HepG2 (cell line): ENCODE data around the gene SHMT1. TPM values are rescaled to one million over a fixed set of nuclear protein-coding genes. Genes with fewer than 3 reads are reported as not detected.

Source experiments
- ATAC-seq: fragments of 200-7000 bp; cut with Tn5 transposase; 3 replicates; pipeline ENCODE4 v1.9.1; 2020; ENCODE audit warnings: mild to moderate bottlenecking, moderate library complexity
- BruUV-seq: library from RNA; stranded (reverse); fragments of 400-500 nt; replicated peaks from 2 replicates; lab custom pipeline; 2021; lab: Mats Ljungman, UMichigan
- CTCF ChIA-PET: fragments of 300-600 bp; formaldehyde crosslinking; extraction: SDS; loops from one replicate; lab custom pipeline; 2021; ENCODE audit warnings: low total read pairs, inconsistent platforms, low intra/inter-chr PET ratio; lab: Yijun Ruan, JAX
- POLR2A ChIA-PET: fragments of 350-600 bp; sonication (Branson Sonifier 250); formaldehyde crosslinking; loops from one replicate; lab custom pipeline; 2020; ENCODE audit warnings: antibody characterized with exemption, inconsistent platforms; lab: Yijun Ruan, JAX
- DNase-seq: peaks from one replicate; pipeline ENCODE4 v3.0.0-alpha.2; 2015; ENCODE audit warnings: low spot score
- FAIRE-seq: peaks from 3 replicates; lab custom pipeline; 2011; peaks lifted over from hg19 to GRCh38; lab: Jason Lieb, UNC
- H2AFZ ChIP-seq: one replicate; pipeline ENCODE4 v1.6.1; 2011; ENCODE audit warnings: low read length, inconsistent platforms
- H3K27ac ChIP-seq: fragments of 300-600 bp; 3 replicates; pipeline ENCODE4 v1.8.0; 2011; ENCODE audit warnings: mixed run types, mild to moderate bottlenecking, mixed read lengths, low read length, inconsistent platforms; ENCODE audit not compliant: insufficient read depth; ENCODE audit errors: extremely low read length
- H3K27me3 ChIP-seq, 2 experiments: fragments of 200-600 bp in 1 of 2; 2 replicates in 1 of 2; 3 replicates in 1 of 2; pipeline versions ENCODE4 v1.6.0 to v1.8.0; 2011; ENCODE audit warnings: low read length in 2 of 2, mild to moderate bottlenecking in 2 of 2, moderate library complexity in 2 of 2, inconsistent platforms in 1 of 2; ENCODE audit not compliant: insufficient read depth in 2 of 2, control insufficient read depth in 1 of 2
- H3K36me3 ChIP-seq, 2 experiments: fragments of 200-600 bp in 1 of 2; replicated peaks in 1 of 2; 2 replicates in 1 of 2; 3 replicates in 1 of 2; pipeline versions ENCODE4 v1.5.1 to v1.8.0; 2011; ENCODE audit warnings: low read length in 2 of 2, inconsistent platforms in 1 of 2; ENCODE audit not compliant: insufficient read depth in 2 of 2, control insufficient read depth in 1 of 2
- H3K4me1 ChIP-seq: 2 replicates; pipeline ENCODE4 v1.5.1; 2012; ENCODE audit warnings: low read length, inconsistent platforms; ENCODE audit not compliant: insufficient read depth
- H3K4me2 ChIP-seq: 2 replicates; pipeline ENCODE4 v1.6.0; 2011; ENCODE audit warnings: low read depth, low read length, inconsistent platforms
- H3K4me3 ChIP-seq, 3 experiments: fragments of 200-600 bp in 1 of 3; sonication (generic), shearing (Covaris generic) in 1 of 3; replicated peaks in 1 of 3; 2 replicates each; pipeline ENCODE4 v1.5.1; 2011 to 2016; ENCODE audit warnings: low read length in 3 of 3, inconsistent platforms in 2 of 3, low read depth in 2 of 3, mild to moderate bottlenecking in 2 of 3, control low read depth in 1 of 3, mixed read lengths in 1 of 3; ENCODE audit not compliant: insufficient read depth in 1 of 3
- H3K79me2 ChIP-seq: one replicate; pipeline ENCODE4 v1.6.1; 2011; ENCODE audit warnings: low read length, inconsistent platforms; ENCODE audit not compliant: insufficient read depth
- H3K9ac ChIP-seq: 2 replicates; pipeline ENCODE4 v1.6.0; 2011; ENCODE audit warnings: mild to moderate bottlenecking, low read depth, low read length, inconsistent platforms; ENCODE audit not compliant: insufficient read depth
- H3K9me3 ChIP-seq: 2 replicates; pipeline ENCODE4 v1.5.1; 2012; ENCODE audit warnings: mild to moderate bottlenecking, low read length
- H4K20me1 ChIP-seq: 2 replicates; pipeline ENCODE4 v1.6.0; 2011; ENCODE audit warnings: inconsistent platforms, mild to moderate bottlenecking, low read length, moderate library complexity; ENCODE audit not compliant: insufficient read depth
- FOXJ3 ChIP-seq: sonication (generic); formaldehyde crosslinking; IDR thresholded peaks from 2 replicates; pipeline ENCODE4 v1.4.0; 2020; ENCODE audit warnings: missing genetic modification reagents, mild to moderate bottlenecking, borderline replicate concordance
- GATA4 ChIP-seq: sonication (generic); IDR thresholded peaks from 2 replicates; pipeline ENCODE4 v1.6.1; 2016; ENCODE audit warnings: antibody characterized with exemption, low read depth, borderline replicate concordance
- GFI1 ChIP-seq: sonication (generic); formaldehyde crosslinking; IDR thresholded peaks from 2 replicates; pipeline ENCODE4 v1.5.0; 2020; ENCODE audit warnings: missing genetic modification reagents, mild to moderate bottlenecking, borderline replicate concordance
- HDAC2 ChIP-seq: sonication (generic); formaldehyde crosslinking; IDR thresholded peaks from 2 replicates; pipeline ENCODE4 v1.4.0; 2020; ENCODE audit warnings: missing genetic modification reagents
- KDM5A ChIP-seq: fragments of 200-600 bp; sonication (generic); IDR thresholded peaks from 2 replicates; pipeline ENCODE4 v1.7.0; 2018; ENCODE audit warnings: antibody characterized with exemption, mild to moderate bottlenecking, low read length, borderline replicate concordance
- MBNL3 ChIP-seq: fragments of 250-450 bp; sonication (Bioruptor Pico); conservative IDR thresholded peaks from 2 replicates; pipeline ENCODE4 v1.8.0; 2022; ENCODE audit warnings: mild to moderate bottlenecking, inconsistent platforms
- NCOA5 ChIP-seq: sonication (generic); formaldehyde crosslinking; IDR thresholded peaks from 2 replicates; pipeline ENCODE4 v1.4.0; 2020; ENCODE audit warnings: missing genetic modification reagents
- ZNF142 ChIP-seq: sonication (generic); formaldehyde crosslinking; IDR thresholded peaks from 2 replicates; pipeline ENCODE4 v1.4.0; 2020; ENCODE audit warnings: missing genetic modification reagents
- ZSCAN12 ChIP-seq: sonication (generic); formaldehyde crosslinking; IDR thresholded peaks from 2 replicates; pipeline ENCODE4 v1.9.0; 2021; ENCODE audit warnings: mild to moderate bottlenecking, missing genetic modification reagents
- whole genome bisulfite sequencing: methylation state at CpG from one replicate; pipeline ENCODE4 v1.1.6; 2017; ENCODE audit warnings: low lambda C conversion rate; 5-methylcytosine and 5-hydroxymethylcytosine counted together
- in situ Hi-C: cut with HindIII; loops from 2 replicates; pipeline ENCODE4 v1.10.0; 2017; ENCODE audit warnings: low pct_unique_long_range_greater_than_20kb; ENCODE audit not compliant: extremely low pct_ligation_motif_present
- intact Hi-C: fragments of 100-400 bp; cut with micrococcal nuclease; formaldehyde crosslinking; loops from one replicate; pipeline ENCODE4 v1.10.0; 2022; ENCODE audit not compliant: unreplicated experiment
- polyA plus RNA-seq, 8 experiments: library from polyadenylated mRNA; depleted of rRNA in 3 of 8; stranded (reverse) in 7 of 8; unstranded in 1 of 8; fragments of >200 nt; fragmentation: Illumina TruSeq in 4 of 8; extraction: Trizol in 4 of 8; gene quantifications; 2 replicates each; pipeline versions ENCODE4 v1.2.1 to v1.2.3, GENCODE V29; 2011 to 2016; ENCODE audit warnings: low read depth in 4 of 8, missing spikeins in 1 of 8, mixed read lengths in 1 of 8; ENCODE audit not compliant: insufficient read depth in 1 of 8
- total RNA-seq, 5 experiments: library from RNA; depleted of rRNA; stranded (reverse); fragments of >200 nt; fragmentation: Illumina TruSeq; extraction: Trizol; gene quantifications; 2 replicates each; pipeline ENCODE4 v1.2.3, GENCODE V29; 2016; ENCODE audit warnings: low read depth in 1 of 5
- TF ChIP-seq, protein P1 (sequence below): sonication (generic); formaldehyde crosslinking; IDR thresholded peaks from 2 replicates; pipeline ENCODE4 v1.4.0; 2020; ENCODE audit warnings: missing genetic modification reagents, borderline replicate concordance

Gene SHMT1
- total and polyA plus RNA-seq, 2 of the 13 experiments (the other 11 are each of a cell fraction or from before 2014, with no cell fraction given): 21.3 to 48.8 TPM

DNA sequence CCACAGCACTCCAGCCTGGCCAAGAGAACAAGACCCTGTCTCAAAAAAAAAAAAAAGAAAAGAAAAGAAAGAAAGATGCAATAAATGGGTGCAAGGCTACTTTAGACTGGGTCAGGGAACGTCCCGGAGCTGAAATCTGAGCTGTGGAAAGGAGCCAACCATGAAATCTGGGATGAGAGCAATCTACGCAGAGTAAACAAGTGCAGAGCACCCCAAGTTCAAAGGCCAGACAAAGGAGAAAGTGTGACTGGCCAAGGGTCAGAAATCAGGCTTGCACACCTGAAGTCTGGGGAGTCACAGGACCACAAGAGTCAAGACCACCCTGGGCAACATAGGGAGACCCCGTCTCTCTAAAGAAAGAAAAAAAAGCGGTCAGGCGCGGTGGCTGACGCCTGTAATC, 2.8 kb downstream of the SHMT1 start:
- in situ Hi-C loops: no loop called here

More for the DNA sequence above, 2.8 kb downstream of the SHMT1 start:
- Histone ChIP-seq H3K9me3 (no peaks in the 10 kb centered on the region), H3K4me2 (no peak overlapping the region), H3K27me3 (no peaks in the 10 kb centered on the region; a peak in 1 of 5 replicates), H4K20me1 (no peaks in the 10 kb centered on the region), H3K27ac (no peak overlapping the region), H3K79me2 (peaks cover 15% of the 10 kb centered on the region), H3K9ac (no peak overlapping the region), H3K4me1 (peaks cover 34% of the 10 kb centered on the region), H2AFZ (no peak overlapping the region), H3K36me3 (0 out of 5 replicates have a peak, but pooled peaks cover 0 to 5% of the 10 kb centered on the region in 2 experiments), H3K4me3 (no peak overlapping the region)
- ChIA-PET CTCF (no interaction called here), POLR2A (no interaction called here)
- intact Hi-C loops: loop anchor here (10.0 kb wide), 1 partner anchor 46 kb away; the partner anchor contains the start of genes SMCR8 and TOP3A
- WGBS: 98% methylated on average over 8 of the region's 8 CpGs
- no TSS peak for BruUV-seq
- no peak for ATAC-seq
- FAIRE-seq: no peak
- TF ChIP-seq GATA4: no peak
- TF ChIP-seq MBNL3: no peak
- no peak for TF ChIP-seq KDM5A
- no peak for TF ChIP-seq FOXJ3
- TF ChIP-seq, protein P1, sequence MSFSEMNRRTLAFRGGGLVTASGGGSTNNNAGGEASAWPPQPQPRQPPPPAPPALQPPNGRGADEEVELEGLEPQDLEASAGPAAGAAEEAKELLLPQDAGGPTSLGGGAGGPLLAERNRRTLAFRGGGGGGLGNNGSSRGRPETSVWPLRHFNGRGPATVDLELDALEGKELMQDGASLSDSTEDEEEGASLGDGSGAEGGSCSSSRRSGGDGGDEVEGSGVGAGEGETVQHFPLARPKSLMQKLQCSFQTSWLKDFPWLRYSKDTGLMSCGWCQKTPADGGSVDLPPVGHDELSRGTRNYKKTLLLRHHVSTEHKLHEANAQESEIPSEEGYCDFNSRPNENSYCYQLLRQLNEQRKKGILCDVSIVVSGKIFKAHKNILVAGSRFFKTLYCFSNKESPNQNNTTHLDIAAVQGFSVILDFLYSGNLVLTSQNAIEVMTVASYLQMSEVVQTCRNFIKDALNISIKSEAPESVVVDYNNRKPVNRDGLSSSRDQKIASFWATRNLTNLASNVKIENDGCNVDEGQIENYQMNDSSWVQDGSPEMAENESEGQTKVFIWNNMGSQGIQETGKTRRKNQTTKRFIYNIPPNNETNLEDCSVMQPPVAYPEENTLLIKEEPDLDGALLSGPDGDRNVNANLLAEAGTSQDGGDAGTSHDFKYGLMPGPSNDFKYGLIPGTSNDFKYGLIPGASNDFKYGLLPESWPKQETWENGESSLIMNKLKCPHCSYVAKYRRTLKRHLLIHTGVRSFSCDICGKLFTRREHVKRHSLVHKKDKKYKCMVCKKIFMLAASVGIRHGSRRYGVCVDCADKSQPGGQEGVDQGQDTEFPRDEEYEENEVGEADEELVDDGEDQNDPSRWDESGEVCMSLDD (CRISPR knock-in tag): peak; percentile 43; the same call in 1 of the 2 replicates
- no peak for TF ChIP-seq NCOA5 (CRISPR knock-in tag)
- TF ChIP-seq ZSCAN12 (CRISPR knock-in tag): no peak
- TF ChIP-seq HDAC2: no peak
- TF ChIP-seq GFI1 (CRISPR knock-in tag): 0 out of 2 replicates have a peak, but pooled peaks have one; percentile 60
- no peak for TF ChIP-seq ZNF142 (CRISPR knock-in tag)
- no peak for DNase-seq
